ENCODE measurements around the gene DET1. TPM values are rescaled to one million over a fixed set of nuclear protein-coding genes. Genes with fewer than 3 reads are reported as not detected.
A peak's percentile ranks its signal among the peaks of the same experiment; 100 is the strongest.

The DET1 gene
- total RNA-seq, 1 experiment from 2014 or later, result 6.1 TPM

DNA sequence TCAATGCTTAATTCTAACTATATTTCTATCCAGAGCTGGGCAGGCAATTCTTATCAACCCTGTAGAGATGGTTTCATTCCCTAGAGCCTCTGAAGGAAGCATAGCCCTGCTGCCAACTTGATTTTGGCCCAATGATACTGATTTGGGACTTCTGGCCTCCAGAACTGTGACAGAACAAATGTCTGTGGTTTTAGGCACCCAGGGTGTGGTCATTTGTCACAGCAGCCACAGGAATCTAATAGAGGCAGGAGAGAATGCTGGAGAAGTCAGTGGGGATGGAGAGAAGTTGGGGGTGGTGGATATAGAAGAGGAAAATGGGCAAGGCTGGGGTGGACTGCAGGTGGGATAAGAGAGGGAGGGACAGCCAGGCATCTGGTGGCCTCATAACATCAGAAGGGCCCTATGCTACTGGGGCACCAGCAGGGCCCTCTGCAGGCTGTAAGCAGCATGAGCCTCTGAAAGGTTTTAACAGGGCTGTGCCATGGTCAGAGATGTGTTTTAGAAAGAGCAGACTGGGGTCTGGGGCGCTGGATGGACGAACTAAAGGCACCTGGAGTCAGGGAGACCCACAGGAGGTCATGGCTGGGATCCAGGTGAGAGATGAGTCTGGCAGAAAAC, 59.2 kb downstream of the DET1 start (continued):
- no peak for TF ChIP-seq ZNF219 (CRISPR knock-in tag; IDR thresholded peaks at IDR 0.05; ENCODE audit: borderline replicate concordance)
- TF ChIP-seq TCF7 (CRISPR knock-in tag; IDR thresholded peaks at IDR 0.05; ENCODE audit: low read depth), result no peak
- no peak for TF ChIP-seq EMX1 (CRISPR knock-in tag; IDR thresholded peaks at IDR 0.05)
- TF ChIP-seq, protein P1, sequence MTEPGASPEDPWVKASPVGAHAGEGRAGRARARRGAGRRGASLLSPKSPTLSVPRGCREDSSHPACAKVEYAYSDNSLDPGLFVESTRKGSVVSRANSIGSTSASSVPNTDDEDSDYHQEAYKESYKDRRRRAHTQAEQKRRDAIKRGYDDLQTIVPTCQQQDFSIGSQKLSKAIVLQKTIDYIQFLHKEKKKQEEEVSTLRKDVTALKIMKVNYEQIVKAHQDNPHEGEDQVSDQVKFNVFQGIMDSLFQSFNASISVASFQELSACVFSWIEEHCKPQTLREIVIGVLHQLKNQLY (CRISPR knock-in tag; IDR thresholded peaks at IDR 0.05), result no peak
- TF ChIP-seq ZNF416 (CRISPR knock-in tag; IDR thresholded peaks at IDR 0.05), result no peak
- no peak for TF ChIP-seq ELF4 (CRISPR knock-in tag; IDR thresholded peaks at IDR 0.05; ENCODE audit: low read depth)
- TF ChIP-seq, protein P2, sequence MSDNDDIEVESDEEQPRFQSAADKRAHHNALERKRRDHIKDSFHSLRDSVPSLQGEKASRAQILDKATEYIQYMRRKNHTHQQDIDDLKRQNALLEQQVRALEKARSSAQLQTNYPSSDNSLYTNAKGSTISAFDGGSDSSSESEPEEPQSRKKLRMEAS (CRISPR knock-in tag; IDR thresholded peaks at IDR 0.05), result no peak

DNA sequence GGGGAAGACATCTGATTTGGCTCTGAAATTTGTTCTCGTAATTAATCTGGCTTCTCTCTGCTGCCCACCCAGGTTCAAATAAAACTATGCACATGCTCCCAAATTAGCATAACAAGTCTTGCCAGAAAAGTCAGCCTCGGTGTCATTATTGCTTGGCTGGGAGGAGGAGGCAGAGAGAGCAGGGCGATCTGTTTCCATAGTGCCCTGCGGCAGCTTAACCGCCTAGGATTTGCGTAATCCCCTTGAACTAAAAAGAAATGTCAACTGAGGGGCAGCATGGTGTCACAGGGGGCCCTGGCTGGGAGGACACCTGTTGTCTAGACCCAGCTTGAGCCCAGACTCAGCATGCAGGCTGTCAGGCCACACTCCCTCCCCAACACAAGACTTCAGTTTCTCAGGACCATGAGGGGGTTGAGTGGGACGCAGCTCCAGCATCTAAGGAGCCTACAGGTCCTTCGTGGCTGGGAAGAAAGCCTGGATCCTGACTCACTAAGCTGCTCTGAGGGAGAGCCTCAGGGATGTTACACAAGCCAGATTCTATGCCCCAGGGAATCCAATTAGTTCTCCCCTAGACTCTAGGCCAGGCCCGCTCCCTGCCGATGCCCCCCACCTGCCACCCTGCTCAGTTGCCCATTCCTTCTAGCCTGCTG, 61.7 kb downstream of the DET1 start:
- CTCF ChIA-PET, result interaction anchor here (0.8 to 2.3 kb wide), 5 partner anchors 18 to 170 kb away, joined by 3 to 9 read pairs (median 3); partner anchors contain the start of genes MRPL46 and MRPS11
- Mint-ChIP-seq H3K27ac (no peak overlapping the region), H3K4me1 (peaks cover 55% of the 10 kb centered on the region), H3K4me3 (no peak overlapping the region), H3K36me3 (no peaks in the 10 kb centered on the region), H3K9me3 (no peaks in the 10 kb centered on the region), H3K27me3 (ENCODE audit: low read depth) (peaks cover 8% of the 10 kb centered on the region; the same call in 1 of the 2 replicates)
- POLR2A ChIA-PET, result no interaction called here
- TF ChIP-seq ZNF138 (CRISPR knock-in tag; conservative IDR thresholded peaks at IDR 0.05) (no peak), ZNF423 (CRISPR knock-in tag; IDR thresholded peaks at IDR 0.05) (peak; percentile 78), FOXP1 (CRISPR knock-in tag; IDR thresholded peaks at IDR 0.05; ENCODE audit: borderline replicate concordance) (0 out of 2 replicates have a peak, but pooled peaks have one; percentile 38)
- TF ChIP-seq, protein P3, sequence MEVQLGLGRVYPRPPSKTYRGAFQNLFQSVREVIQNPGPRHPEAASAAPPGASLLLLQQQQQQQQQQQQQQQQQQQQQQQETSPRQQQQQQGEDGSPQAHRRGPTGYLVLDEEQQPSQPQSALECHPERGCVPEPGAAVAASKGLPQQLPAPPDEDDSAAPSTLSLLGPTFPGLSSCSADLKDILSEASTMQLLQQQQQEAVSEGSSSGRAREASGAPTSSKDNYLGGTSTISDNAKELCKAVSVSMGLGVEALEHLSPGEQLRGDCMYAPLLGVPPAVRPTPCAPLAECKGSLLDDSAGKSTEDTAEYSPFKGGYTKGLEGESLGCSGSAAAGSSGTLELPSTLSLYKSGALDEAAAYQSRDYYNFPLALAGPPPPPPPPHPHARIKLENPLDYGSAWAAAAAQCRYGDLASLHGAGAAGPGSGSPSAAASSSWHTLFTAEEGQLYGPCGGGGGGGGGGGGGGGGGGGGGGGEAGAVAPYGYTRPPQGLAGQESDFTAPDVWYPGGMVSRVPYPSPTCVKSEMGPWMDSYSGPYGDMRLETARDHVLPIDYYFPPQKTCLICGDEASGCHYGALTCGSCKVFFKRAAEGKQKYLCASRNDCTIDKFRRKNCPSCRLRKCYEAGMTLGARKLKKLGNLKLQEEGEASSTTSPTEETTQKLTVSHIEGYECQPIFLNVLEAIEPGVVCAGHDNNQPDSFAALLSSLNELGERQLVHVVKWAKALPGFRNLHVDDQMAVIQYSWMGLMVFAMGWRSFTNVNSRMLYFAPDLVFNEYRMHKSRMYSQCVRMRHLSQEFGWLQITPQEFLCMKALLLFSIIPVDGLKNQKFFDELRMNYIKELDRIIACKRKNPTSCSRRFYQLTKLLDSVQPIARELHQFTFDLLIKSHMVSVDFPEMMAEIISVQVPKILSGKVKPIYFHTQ (CRISPR knock-in tag; IDR thresholded peaks at IDR 0.05), result no peak
- TF ChIP-seq, protein P4, sequence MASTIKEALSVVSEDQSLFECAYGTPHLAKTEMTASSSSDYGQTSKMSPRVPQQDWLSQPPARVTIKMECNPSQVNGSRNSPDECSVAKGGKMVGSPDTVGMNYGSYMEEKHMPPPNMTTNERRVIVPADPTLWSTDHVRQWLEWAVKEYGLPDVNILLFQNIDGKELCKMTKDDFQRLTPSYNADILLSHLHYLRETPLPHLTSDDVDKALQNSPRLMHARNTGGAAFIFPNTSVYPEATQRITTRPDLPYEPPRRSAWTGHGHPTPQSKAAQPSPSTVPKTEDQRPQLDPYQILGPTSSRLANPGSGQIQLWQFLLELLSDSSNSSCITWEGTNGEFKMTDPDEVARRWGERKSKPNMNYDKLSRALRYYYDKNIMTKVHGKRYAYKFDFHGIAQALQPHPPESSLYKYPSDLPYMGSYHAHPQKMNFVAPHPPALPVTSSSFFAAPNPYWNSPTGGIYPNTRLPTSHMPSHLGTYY (CRISPR knock-in tag; IDR thresholded peaks at IDR 0.05), result no peak
- TF ChIP-seq, protein P5, sequence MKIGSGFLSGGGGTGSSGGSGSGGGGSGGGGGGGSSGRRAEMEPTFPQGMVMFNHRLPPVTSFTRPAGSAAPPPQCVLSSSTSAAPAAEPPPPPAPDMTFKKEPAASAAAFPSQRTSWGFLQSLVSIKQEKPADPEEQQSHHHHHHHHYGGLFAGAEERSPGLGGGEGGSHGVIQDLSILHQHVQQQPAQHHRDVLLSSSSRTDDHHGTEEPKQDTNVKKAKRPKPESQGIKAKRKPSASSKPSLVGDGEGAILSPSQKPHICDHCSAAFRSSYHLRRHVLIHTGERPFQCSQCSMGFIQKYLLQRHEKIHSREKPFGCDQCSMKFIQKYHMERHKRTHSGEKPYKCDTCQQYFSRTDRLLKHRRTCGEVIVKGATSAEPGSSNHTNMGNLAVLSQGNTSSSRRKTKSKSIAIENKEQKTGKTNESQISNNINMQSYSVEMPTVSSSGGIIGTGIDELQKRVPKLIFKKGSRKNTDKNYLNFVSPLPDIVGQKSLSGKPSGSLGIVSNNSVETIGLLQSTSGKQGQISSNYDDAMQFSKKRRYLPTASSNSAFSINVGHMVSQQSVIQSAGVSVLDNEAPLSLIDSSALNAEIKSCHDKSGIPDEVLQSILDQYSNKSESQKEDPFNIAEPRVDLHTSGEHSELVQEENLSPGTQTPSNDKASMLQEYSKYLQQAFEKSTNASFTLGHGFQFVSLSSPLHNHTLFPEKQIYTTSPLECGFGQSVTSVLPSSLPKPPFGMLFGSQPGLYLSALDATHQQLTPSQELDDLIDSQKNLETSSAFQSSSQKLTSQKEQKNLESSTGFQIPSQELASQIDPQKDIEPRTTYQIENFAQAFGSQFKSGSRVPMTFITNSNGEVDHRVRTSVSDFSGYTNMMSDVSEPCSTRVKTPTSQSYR (CRISPR knock-in tag; IDR thresholded peaks at IDR 0.05), result no peak
- TF ChIP-seq, protein P6, sequence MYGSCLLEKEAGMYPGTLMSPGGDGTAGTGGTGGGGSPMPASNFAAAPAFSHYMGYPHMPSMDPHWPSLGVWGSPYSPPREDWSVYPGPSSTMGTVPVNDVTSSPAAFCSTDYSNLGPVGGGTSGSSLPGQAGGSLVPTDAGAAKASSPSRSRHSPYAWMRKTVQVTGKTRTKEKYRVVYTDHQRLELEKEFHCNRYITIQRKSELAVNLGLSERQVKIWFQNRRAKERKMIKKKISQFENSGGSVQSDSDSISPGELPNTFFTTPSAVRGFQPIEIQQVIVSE (CRISPR knock-in tag; IDR thresholded peaks at IDR 0.05; ENCODE audit: borderline replicate concordance), result no peak
- DNase-seq (ENCODE audit: low spot score) (no peak), ATAC-seq (peak; percentile 49)
